ENCODE measurements around the gene THAP3.

- no peak for TF ChIP-seq CTCF (IDR thresholded peaks at IDR 0.05)
- no peak for TF ChIP-seq EZH2 (IDR thresholded peaks at IDR 0.05; ENCODE audit: borderline replicate concordance, insufficient read depth, low read depth, low read length, poor library complexity, severe bottlenecking)
These were observed 5.6 kb upstream of the THAP3 start for GRCh38 chr1:6619045-6619444.
